H1 (cell line): ENCODE measurements around the gene TLR4. TPM values are rescaled to one million over a fixed set of nuclear protein-coding genes. Genes with fewer than 3 reads are reported as not detected.
A peak's percentile ranks its signal among the peaks of the same experiment; 100 is the strongest.

Source experiments
- CTCF ChIA-PET: fragments of 300-600 bp; sonication (Branson Sonifier 250); formaldehyde crosslinking; loops from one replicate; lab custom pipeline; 2021; ENCODE audit not compliant: partially characterized antibody; lab: Charles Lee
- POLR2A ChIA-PET: fragments of 300-600 bp; sonication (Branson Sonifier 250); formaldehyde crosslinking; loops from one replicate; lab custom pipeline; 2021; ENCODE audit warnings: inconsistent platforms; ENCODE audit not compliant: partially characterized antibody; lab: Charles Lee
- DNase-seq, 2 experiments: peaks; one replicate each; pipeline versions ENCODE4 v3.0.0 to v3.0.0-alpha.2; 2010 to 2022; ENCODE audit warnings: low spot score in 2 of 2, low read depth in 1 of 2, mixed read lengths in 1 of 2
- FAIRE-seq: peaks from 2 replicates; lab custom pipeline; 2011; peaks lifted over from hg19 to GRCh38; lab: Jason Lieb, UNC
- H2AFZ ChIP-seq: 2 replicates; pipeline ENCODE4 v1.8.1; 2012; ENCODE audit warnings: low read length, inconsistent platforms
- H2AK5ac ChIP-seq: 2 replicates; pipeline ENCODE4 v1.6.1; 2013; ENCODE audit warnings: low read depth, low read length
- H2BK120ac ChIP-seq: replicated peaks from 2 replicates; pipeline ENCODE3; 2013; ENCODE audit warnings: low read depth, low read length, inconsistent platforms
- H2BK12ac ChIP-seq: 2 replicates; pipeline ENCODE4 v1.6.1; 2013; ENCODE audit warnings: low read depth, low read length
- H2BK15ac ChIP-seq: 2 replicates; pipeline ENCODE4 v1.6.1; 2013; ENCODE audit warnings: low read length
- H2BK20ac ChIP-seq: 2 replicates; pipeline ENCODE4 v1.6.1; 2013; ENCODE audit warnings: low read length
- H2BK5ac ChIP-seq: 2 replicates; pipeline ENCODE4 v1.6.1; 2013; ENCODE audit warnings: low read depth, low read length
- H3K14ac ChIP-seq: 2 replicates; pipeline ENCODE4 v1.6.1; 2013; ENCODE audit warnings: inconsistent platforms; ENCODE audit not compliant: insufficient read length
- H3K18ac ChIP-seq: 2 replicates; pipeline ENCODE4 v1.6.1; 2013; ENCODE audit warnings: low read length; ENCODE audit errors: extremely low read depth
- H3K23ac ChIP-seq: 2 replicates; pipeline ENCODE4 v1.6.1; 2013; ENCODE audit warnings: inconsistent platforms; ENCODE audit not compliant: insufficient read length
- H3K23me2 ChIP-seq: 2 replicates; pipeline ENCODE4 v1.6.1; 2013; ENCODE audit warnings: low read depth, low read length
- H3K27ac ChIP-seq: 2 replicates; pipeline ENCODE4 v1.6.1; 2011; ENCODE audit warnings: low read depth, low read length, inconsistent platforms
- H3K27me3 ChIP-seq, 4 experiments: replicated peaks in 1 of 4; 1 replicate in 1 of 4; 2 replicates in 3 of 4; pipeline versions ENCODE4 v1.6.1 to v1.8.1; 2011 to 2013; ENCODE audit warnings: low read length in 3 of 4, mild to moderate bottlenecking in 3 of 4, inconsistent platforms in 2 of 4, mixed read lengths in 2 of 4, moderate library complexity in 1 of 4; ENCODE audit not compliant: control insufficient read depth in 3 of 4, insufficient read depth in 3 of 4; ENCODE audit errors: extremely low read depth in 1 of 4
- H3K36me3 ChIP-seq, 4 experiments: 2 replicates each; pipeline versions ENCODE4 v1.6.1 to v1.8.1; 2011 to 2013; ENCODE audit warnings: mild to moderate bottlenecking in 4 of 4, low read length in 3 of 4, moderate library complexity in 2 of 4, control low read depth in 1 of 4, inconsistent platforms in 1 of 4; ENCODE audit not compliant: insufficient read depth in 4 of 4, control insufficient read depth in 2 of 4
- H3K4ac ChIP-seq: replicated peaks from 2 replicates; pipeline ENCODE3; 2013; ENCODE audit warnings: low read length, low read depth, mixed read lengths, inconsistent platforms; ENCODE audit not compliant: insufficient read length
- H3K4me1 ChIP-seq, 4 experiments: replicated peaks in 1 of 4; 1 replicate in 1 of 4; 2 replicates in 3 of 4; pipeline versions ENCODE4 v1.6.1 to v1.8.1; 2011 to 2013; ENCODE audit warnings: low read length in 3 of 4, inconsistent platforms in 2 of 4, mixed read lengths in 1 of 4; ENCODE audit not compliant: insufficient read depth in 4 of 4, control insufficient read depth in 3 of 4
- H3K4me2 ChIP-seq, 2 experiments: 2 replicates each; pipeline versions ENCODE4 v1.6.1 to v1.8.1; 2011 to 2013; ENCODE audit warnings: low read depth in 2 of 2, low read length in 2 of 2, control low read depth in 1 of 2, inconsistent platforms in 1 of 2, mild to moderate bottlenecking in 1 of 2; ENCODE audit not compliant: insufficient read depth in 1 of 2
- H3K4me3 ChIP-seq, 4 experiments: fragments of 200-600, 300-600 bp in 1 of 4; sonication (generic), shearing (Covaris generic), sonication (Bioruptor Twin) in 1 of 4; 2 replicates each; pipeline versions ENCODE4 v1.5.1 to v1.8.1; 2011 to 2016; ENCODE audit warnings: low read length in 4 of 4, low read depth in 3 of 4, control low read depth in 2 of 4, inconsistent platforms in 2 of 4, mild to moderate bottlenecking in 2 of 4, mixed read lengths in 1 of 4, moderate library complexity in 1 of 4; ENCODE audit not compliant: insufficient read depth in 2 of 4; ENCODE audit errors: extremely low read depth in 1 of 4
- H3K56ac ChIP-seq: replicated peaks from 2 replicates; pipeline ENCODE3; 2013; ENCODE audit warnings: low read depth, mild to moderate bottlenecking, mixed read lengths, low read length, inconsistent platforms; ENCODE audit not compliant: insufficient read length
- H3K79me1 ChIP-seq: 2 replicates; pipeline ENCODE4 v1.6.1; 2013; ENCODE audit warnings: low read depth, low read length, control low read depth
- H3K79me2 ChIP-seq, 2 experiments: 2 replicates each; pipeline versions ENCODE4 v1.6.1 to v1.8.1; 2012 to 2013; ENCODE audit warnings: low read length in 2 of 2, mild to moderate bottlenecking in 2 of 2, inconsistent platforms in 1 of 2; ENCODE audit not compliant: insufficient read depth in 2 of 2, control insufficient read depth in 1 of 2
- H3K9ac ChIP-seq, 4 experiments: replicated peaks in 1 of 4; 1 replicate in 1 of 4; 2 replicates in 3 of 4; pipeline versions ENCODE4 v1.6.1 to v1.8.1; 2011 to 2013; ENCODE audit warnings: low read depth in 3 of 4, low read length in 3 of 4, control low read depth in 2 of 4, mild to moderate bottlenecking in 2 of 4, moderate library complexity in 2 of 4, inconsistent platforms in 1 of 4; ENCODE audit errors: extremely low read depth in 1 of 4
- H3K9me3 ChIP-seq, 2 experiments: 2 replicates each; pipeline versions ENCODE4 v1.6.1 to v1.8.1; 2012 to 2013; ENCODE audit warnings: mild to moderate bottlenecking in 2 of 2, moderate library complexity in 2 of 2, control low read depth in 1 of 2, inconsistent platforms in 1 of 2, low read depth in 1 of 2, low read length in 1 of 2, mixed read lengths in 1 of 2; ENCODE audit not compliant: insufficient read depth in 2 of 2
- H4K20me1 ChIP-seq, 2 experiments: replicated peaks in 1 of 2; 2 replicates each; pipeline versions ENCODE3 to v1.8.1; 2011 to 2013; ENCODE audit warnings: inconsistent platforms in 2 of 2, low read length in 2 of 2, mild to moderate bottlenecking in 1 of 2; ENCODE audit not compliant: insufficient read depth in 2 of 2, control insufficient read depth in 1 of 2
- H4K5ac ChIP-seq: 2 replicates; pipeline ENCODE4 v1.6.1; 2013; ENCODE audit warnings: low read length, low read depth, mixed read lengths, inconsistent platforms; ENCODE audit not compliant: insufficient read length
- H4K8ac ChIP-seq: 2 replicates; pipeline ENCODE4 v1.8.0; 2013; ENCODE audit warnings: mild to moderate bottlenecking, moderate library complexity, low read length, inconsistent platforms; ENCODE audit not compliant: insufficient read depth; ENCODE audit errors: extremely low read depth
- H4K91ac ChIP-seq: replicated peaks from 2 replicates; pipeline ENCODE3; 2013; ENCODE audit warnings: low read length, mixed read lengths, inconsistent platforms; ENCODE audit not compliant: insufficient read length
- ATF2 ChIP-seq: IDR thresholded peaks from 2 replicates; pipeline ENCODE4 v1.6.1; 2012; ENCODE audit warnings: low read length, inconsistent platforms
- BACH1 ChIP-seq: IDR thresholded peaks from 2 replicates; pipeline ENCODE4 v1.6.1; 2012; ENCODE audit warnings: low read length, improper control_type of control experiment
- BRCA1 ChIP-seq: IDR thresholded peaks from 2 replicates; pipeline ENCODE4 v1.6.1; 2012; ENCODE audit warnings: low read depth, low read length, improper control_type of control experiment
- GTF2F1 ChIP-seq: IDR thresholded peaks from 2 replicates; pipeline ENCODE4 v1.6.1; 2012; ENCODE audit warnings: low read depth, low read length, improper control_type of control experiment, borderline replicate concordance
- MAFK ChIP-seq: IDR thresholded peaks from 2 replicates; pipeline ENCODE4 v1.6.1; 2012; ENCODE audit warnings: low read depth, mild to moderate bottlenecking, improper control_type of control experiment, low read length
- POLR2AphosphoS5 ChIP-seq: IDR thresholded peaks from 2 replicates; pipeline ENCODE4 v1.6.1; 2011; ENCODE audit warnings: low read depth, low read length
- POU5F1 ChIP-seq: IDR thresholded peaks from 2 replicates; pipeline ENCODE4 v1.6.1; 2011; ENCODE audit warnings: low read depth, mild to moderate bottlenecking, low read length, moderate library complexity
- RFX5 ChIP-seq: IDR thresholded peaks from 2 replicates; pipeline ENCODE4 v1.6.1; 2011; ENCODE audit warnings: low read depth, low read length, improper control_type of control experiment, borderline replicate concordance
- SIX5 ChIP-seq: IDR thresholded peaks from 2 replicates; pipeline ENCODE4 v1.6.1; 2011; ENCODE audit warnings: mild to moderate bottlenecking, low read depth, low read length
- SP1 ChIP-seq: IDR thresholded peaks from 2 replicates; pipeline ENCODE4 v1.6.1; 2011; ENCODE audit warnings: low read depth, low read length
- SUZ12 ChIP-seq: fragments of 200-600 bp; sonication (generic); IDR thresholded peaks from 2 replicates; pipeline ENCODE4 v1.6.1; 2012; ENCODE audit warnings: mild to moderate bottlenecking, inconsistent platforms, low read length, moderate library complexity, mixed read lengths
- TAF7 ChIP-seq: optimal IDR thresholded peaks from 2 replicates; pipeline ENCODE3; 2011; ENCODE audit warnings: low read depth, mild to moderate bottlenecking, inconsistent platforms, low read length, moderate library complexity, borderline replicate concordance
- TEAD4 ChIP-seq: IDR thresholded peaks from 2 replicates; pipeline ENCODE4 v1.6.1; 2012; ENCODE audit warnings: low read depth, low read length, inconsistent platforms, mixed read lengths
- YY1 ChIP-seq: IDR thresholded peaks from 2 replicates; pipeline ENCODE4 v1.6.1; 2011; ENCODE audit warnings: low read depth, mild to moderate bottlenecking, low read length
- WGBS, 2 experiments: shearing (Covaris generic) in 1 of 2; methylation state at CpG; one replicate each; pipeline versions ENCODE4 v1.1.6 to v1.1.7; 2013 to 2015; ENCODE audit warnings: low lambda C conversion rate in 2 of 2, mixed read lengths in 2 of 2, inconsistent platforms in 1 of 2, low coverage in 1 of 2, missing lambda C conversion rate in 1 of 2; ENCODE audit not compliant: insufficient replicate concordance in 2 of 2, insufficient coverage in 1 of 2, insufficient read length in 1 of 2; ENCODE audit errors: extremely low coverage in 1 of 2, missing lambda C conversion rate in 1 of 2; 5-methylcytosine and 5-hydroxymethylcytosine counted together
- polyA plus RNA-seq, 7 experiments: library from polyadenylated mRNA; depleted of rRNA in 3 of 7; stranded (reverse) in 5 of 7; unstranded in 2 of 7; fragments of >200 nt in 5 of 7; fragments of 200-250 nt in 2 of 7; gene quantifications; 1 replicate in 5 of 7; 2 replicates in 1 of 7; 4 replicates in 1 of 7; pipeline versions ENCODE4 v1.2.1 to v1.2.3, GENCODE V29; 2011 to 2013; ENCODE audit warnings: missing spikeins in 2 of 7, mixed read lengths in 2 of 7
- total RNA-seq: library from RNA; stranded (reverse); fragmentation: NEBNext Ultra II Directional; extraction: Animal tissue kit (Norgen Biotek cat#: 25700); gene quantifications from 2 replicates; pipeline ENCODE4 v1.2.1, GENCODE V29; 2021

The TLR4 gene
- total and polyA plus RNA-seq, 2 of the 8 experiments (the other 6 are each of a cell fraction or from before 2014, with no cell fraction given) = 0.02 to 0.17 TPM

- 88% methylated on average over 7 of the region's 7 CpGs; no CpG with 5 or more reads in 1 of the 2 experiments for WGBS, 2 experiments
- Histone ChIP-seq H3K36me3 (no peaks in the 10 kb centered on the region), H3K23me2 (no peaks in the 10 kb centered on the region), H3K4me2 (no peak overlapping the region), H2BK20ac (no peak overlapping the region), H2BK5ac (no peak overlapping the region), H3K18ac (no peak overlapping the region), H2BK120ac (no peak overlapping the region), H3K27ac (no peak overlapping the region), H3K9ac (no peak overlapping the region), H3K9me3 (no peaks in the 10 kb centered on the region), H4K8ac (no peak overlapping the region), H4K91ac (no peak overlapping the region), H2AK5ac (no peak overlapping the region), H3K79me1 (no peaks in the 10 kb centered on the region), H3K14ac (no peak overlapping the region), H3K4me1 (no peaks in the 10 kb centered on the region), H3K27me3 (no peaks in the 10 kb centered on the region), H3K4me3 (no peak overlapping the region), H2AFZ (peak overlapping the region; percentile 71), H4K20me1 (no peaks in the 10 kb centered on the region), H4K5ac (no peak overlapping the region), H3K23ac (no peak overlapping the region), H3K4ac (no peak overlapping the region), H2BK15ac (no peak overlapping the region), H3K79me2 (no peaks in the 10 kb centered on the region), H2BK12ac (no peak overlapping the region), H3K56ac (no peak overlapping the region)
- no peak for FAIRE-seq
- ChIA-PET CTCF (interaction anchor here (0.8 kb wide), 1 partner anchor 14 kb away, joined by 3 read pairs; no protein-coding TSS in a partner anchor), POLR2A (no interaction called here)
- no peak for DNase-seq
- TF ChIP-seq POU5F1 = no peak
- TF ChIP-seq TEAD4 = no peak
- no peak for TF ChIP-seq BRCA1
- no peak for TF ChIP-seq SP1
- TF ChIP-seq TAF7 = no peak
- TF ChIP-seq BACH1 = no peak
- TF ChIP-seq POLR2AphosphoS5 = no peak
- no peak for TF ChIP-seq SIX5
- no peak for TF ChIP-seq YY1
- TF ChIP-seq MAFK = no peak
- TF ChIP-seq ATF2 = no peak
- TF ChIP-seq GTF2F1 = no peak
- no peak for TF ChIP-seq SUZ12
- TF ChIP-seq RFX5 = no peak
Observed at GRCh38 chr9:117737721-117738226, 33.6 kb downstream of the TLR4 start.
